NT2/D1 (cell line): ENCODE results near the gene MAGI2.

Experiments used
- DNase-seq: peaks from one replicate; pipeline ENCODE4 v3.0.0-alpha.2; 2011; ENCODE audit warnings: low read depth, low spot score
- H3K27me3 ChIP-seq: 2 replicates; pipeline ENCODE4 v1.6.0; 2011; ENCODE audit warnings: mild to moderate bottlenecking; ENCODE audit not compliant: insufficient read length, insufficient read depth
- H3K36me3 ChIP-seq: 2 replicates; pipeline ENCODE4 v1.6.1; 2011; ENCODE audit warnings: mild to moderate bottlenecking, low read length, mixed read lengths; ENCODE audit not compliant: insufficient read depth, insufficient read length
- H3K4me1 ChIP-seq: 2 replicates; pipeline ENCODE4 v1.5.1; 2011; ENCODE audit not compliant: insufficient read depth, insufficient read length
- H3K4me3 ChIP-seq: 2 replicates; pipeline ENCODE4 v1.5.1; 2011; ENCODE audit warnings: low read depth; ENCODE audit not compliant: insufficient read length
- H3K9ac ChIP-seq: 2 replicates; pipeline ENCODE4 v1.6.0; 2011; ENCODE audit warnings: low read depth; ENCODE audit not compliant: insufficient read length
- H3K9me3 ChIP-seq: 2 replicates; pipeline ENCODE4 v1.5.1; 2011; ENCODE audit warnings: mild to moderate bottlenecking, low read length; ENCODE audit not compliant: insufficient read depth
- SUZ12 ChIP-seq: IDR thresholded peaks from 2 replicates; pipeline ENCODE4 v1.6.1; 2011; ENCODE audit not compliant: insufficient read length, insufficient read depth; ENCODE audit errors: extremely low read depth
- YY1 ChIP-seq: IDR thresholded peaks from 2 replicates; pipeline ENCODE4 v1.6.1; 2011; ENCODE audit not compliant: insufficient read length, insufficient read depth
- ZNF274 ChIP-seq: IDR thresholded peaks from 2 replicates; pipeline ENCODE4 v1.6.1; 2011; ENCODE audit warnings: mild to moderate bottlenecking, low read depth, low read length

MAGI2 gene

GRCh38 chr7:78398081-78398480 is 1055.4 kb downstream of the MAGI2 start:
- TF ChIP-seq ZNF274 = no peak
- TF ChIP-seq SUZ12 = no peak
- TF ChIP-seq YY1 = no peak
- Histone ChIP-seq H3K27me3 (no peaks in the 10 kb centered on the region), H3K9ac (no peak overlapping the region), H3K4me3 (no peak overlapping the region), H3K36me3 (no peaks in the 10 kb centered on the region), H3K9me3 (no peaks in the 10 kb centered on the region), H3K4me1 (no peaks in the 10 kb centered on the region)
- DNase-seq = no peak

DNA sequence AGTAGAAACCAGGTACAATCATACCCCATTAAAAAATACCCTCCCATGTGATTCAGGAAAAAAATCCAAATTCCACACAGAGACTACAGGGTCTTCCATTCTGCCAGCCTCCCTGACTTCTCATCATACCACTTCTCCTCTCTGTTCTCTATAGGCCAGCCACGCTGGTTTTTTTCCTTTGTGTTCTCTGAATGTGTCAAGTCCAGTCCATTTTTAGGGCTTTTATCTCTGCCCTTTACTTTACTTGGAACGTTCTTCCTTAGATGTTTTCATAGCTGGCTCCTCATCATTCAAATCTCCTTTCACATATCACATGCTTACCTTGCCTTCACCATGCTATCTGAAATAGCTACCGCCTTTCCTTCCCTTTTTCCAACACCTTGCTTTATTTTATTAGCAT is 1057.3 kb downstream of the MAGI2 start:
- no peak for DNase-seq
- Histone ChIP-seq H3K4me3 (no peak overlapping the region), H3K9ac (no peak overlapping the region), H3K4me1 (no peaks in the 10 kb centered on the region), H3K9me3 (no peaks in the 10 kb centered on the region), H3K27me3 (no peaks in the 10 kb centered on the region), H3K36me3 (no peaks in the 10 kb centered on the region)
- TF ChIP-seq SUZ12 = no peak
- TF ChIP-seq ZNF274 = no peak
- no peak for TF ChIP-seq YY1

GRCh38 chr7:78395298-78396036 is 1058.0 kb downstream of the MAGI2 start:
- no peak for TF ChIP-seq SUZ12
- TF ChIP-seq ZNF274 = no peak
- TF ChIP-seq YY1 = no peak
- Histone ChIP-seq H3K4me3 (no peak overlapping the region), H3K36me3 (no peaks in the 10 kb centered on the region), H3K9ac (no peak overlapping the region), H3K9me3 (no peaks in the 10 kb centered on the region), H3K4me1 (no peaks in the 10 kb centered on the region), H3K27me3 (no peaks in the 10 kb centered on the region)
- DNase-seq = no peak

DNA sequence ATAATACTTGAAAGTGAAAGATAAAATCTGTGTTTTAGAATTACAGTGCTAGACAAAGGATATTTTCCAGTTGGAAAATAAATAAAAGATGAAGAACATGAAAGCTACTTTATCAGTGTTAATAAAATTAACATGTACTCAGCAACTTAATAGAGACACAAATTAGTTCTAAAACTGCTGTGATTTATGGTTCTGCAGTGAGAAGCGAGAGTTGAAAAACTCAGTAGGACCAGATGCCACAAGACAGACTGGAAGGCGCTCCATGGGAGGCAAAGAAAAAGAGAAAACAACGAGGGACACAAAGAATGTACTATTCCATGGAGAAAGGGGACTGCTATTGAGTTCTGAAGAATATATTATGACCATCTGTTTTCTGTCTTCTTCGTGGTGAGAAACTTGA is 1064.4 kb downstream of the MAGI2 start:
- no peaks in the 10 kb centered on the region for H3K4me1 ChIP-seq
- H3K36me3 ChIP-seq = no peaks in the 10 kb centered on the region
- no peaks in the 10 kb centered on the region for H3K9me3 ChIP-seq
- H3K9ac ChIP-seq = no peak overlapping the region
- TF ChIP-seq SUZ12 (no peak), ZNF274 (no peak), YY1 (no peak)
- no peak overlapping the region for H3K4me3 ChIP-seq
- DNase-seq = no peak
- H3K27me3 ChIP-seq = no peaks in the 10 kb centered on the region

- DNase-seq = no peak
- Histone ChIP-seq H3K4me1 (no peaks in the 10 kb centered on the region), H3K27me3 (no peaks in the 10 kb centered on the region), H3K36me3 (no peaks in the 10 kb centered on the region), H3K9me3 (no peaks in the 10 kb centered on the region), H3K4me3 (no peak overlapping the region), H3K9ac (no peak overlapping the region)
- no peak for TF ChIP-seq SUZ12
- no peak for TF ChIP-seq YY1
- TF ChIP-seq ZNF274 = no peak
Measured at GRCh38 chr7:78386520-78386919, 1066.9 kb downstream of the MAGI2 start.

DNA sequence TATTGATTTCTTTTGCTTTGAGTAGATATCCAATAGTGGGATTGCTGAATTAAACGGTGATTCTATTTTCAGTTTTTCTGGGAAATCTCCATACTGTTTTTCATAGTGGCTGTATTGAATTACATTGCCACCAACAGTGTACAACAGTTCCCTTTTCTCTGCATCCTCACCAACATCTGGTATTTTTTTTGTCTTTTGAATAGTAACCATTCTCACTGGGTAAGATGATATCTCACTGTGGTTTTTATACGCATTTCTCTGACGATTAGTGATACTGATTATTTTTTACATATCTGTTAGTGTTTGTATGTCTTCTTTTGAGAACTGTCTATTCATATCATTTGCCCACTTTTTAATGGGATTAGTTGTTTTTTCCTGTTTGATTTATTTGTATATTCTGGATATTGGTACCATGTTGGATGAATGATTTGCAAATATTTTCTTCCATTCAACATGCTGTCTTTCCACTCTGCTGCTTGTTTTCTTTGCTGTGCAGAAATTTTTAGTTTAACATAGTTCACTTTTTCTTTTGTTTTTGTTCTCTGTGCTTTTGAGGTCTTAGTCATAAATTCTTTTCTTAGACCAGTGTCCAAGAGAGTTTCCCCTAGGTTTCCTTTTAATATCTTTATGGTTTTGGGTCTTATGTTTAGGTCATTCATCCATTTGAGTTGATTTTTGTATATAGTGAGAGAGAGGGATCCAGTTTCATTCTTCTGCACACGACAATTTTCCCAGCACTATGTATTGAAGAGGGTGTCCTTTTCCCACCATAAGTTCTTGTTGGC is 1070.2 kb downstream of the MAGI2 start:
- no peaks in the 10 kb centered on the region for H3K27me3 ChIP-seq
- no peaks in the 10 kb centered on the region for H3K9me3 ChIP-seq
- H3K9ac ChIP-seq = no peak overlapping the region
- H3K36me3 ChIP-seq = no peaks in the 10 kb centered on the region
- H3K4me1 ChIP-seq = no peaks in the 10 kb centered on the region
- TF ChIP-seq SUZ12 (no peak), YY1 (no peak), ZNF274 (no peak)
- no peak overlapping the region for H3K4me3 ChIP-seq
- DNase-seq = no peak

DNA sequence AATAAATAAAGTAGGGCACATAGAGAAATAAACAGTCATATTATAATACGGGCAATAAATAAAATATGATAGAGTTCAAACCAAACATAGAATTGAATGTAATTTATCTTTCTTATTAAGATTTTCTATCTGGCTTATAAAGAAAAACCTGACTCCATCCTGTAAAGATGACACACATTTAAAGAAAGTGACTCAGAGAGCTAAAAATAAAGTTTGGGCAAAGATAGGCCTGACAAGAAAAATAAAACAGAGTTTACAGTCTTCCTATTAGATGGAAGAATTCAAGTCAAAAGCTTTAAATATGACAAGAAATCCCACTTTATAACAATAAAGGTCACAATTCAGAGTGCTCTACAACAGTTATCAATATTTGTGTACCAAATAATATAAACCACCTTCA is 1074.3 kb downstream of the MAGI2 start:
- DNase-seq = no peak
- TF ChIP-seq YY1 = no peak
- no peak for TF ChIP-seq SUZ12
- Histone ChIP-seq H3K9ac (no peak overlapping the region), H3K27me3 (no peaks in the 10 kb centered on the region), H3K4me1 (no peaks in the 10 kb centered on the region), H3K4me3 (no peak overlapping the region), H3K36me3 (no peaks in the 10 kb centered on the region), H3K9me3 (no peaks in the 10 kb centered on the region)
